Measurements from ENCODE around the gene RSRC2. TPM values are rescaled to one million over a fixed set of nuclear protein-coding genes. Genes with fewer than 3 reads are reported as not detected.
A peak's percentile ranks its signal among the peaks of the same experiment; 100 is the strongest.

The RSRC2 gene
- polyA plus RNA-seq, 6 donors from 2014 or later = 9.4 to 63.8 (median 30.3) TPM

DNA sequence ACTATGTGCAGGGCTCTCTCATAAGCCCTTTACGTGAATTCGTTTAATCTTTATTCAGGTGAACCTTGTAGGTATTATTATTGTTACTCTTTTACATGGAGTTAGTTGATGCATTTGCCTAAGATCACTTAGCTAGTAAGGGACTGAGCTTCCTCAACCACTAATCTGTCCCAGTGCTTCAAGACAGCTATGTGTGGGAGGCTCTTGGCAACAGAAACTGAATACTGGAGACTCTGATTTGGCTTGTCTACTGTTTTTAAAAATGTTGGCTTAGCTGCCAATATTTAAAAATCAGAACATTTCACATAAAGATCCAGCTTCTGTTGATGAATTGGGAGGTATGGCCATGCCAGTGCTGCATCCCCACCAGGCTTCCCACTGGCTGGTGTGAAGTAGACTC, 7.1 kb upstream of the RSRC2 start:
- Mint-ChIP-seq H3K4me1 (no peaks in the 10 kb centered on the region), H3K4me3 (no peak overlapping the region)

GRCh38 chr12:122528992-122529391, 2.3 kb upstream of the RSRC2 start:
- Mint-ChIP-seq H3K9me3 (no peaks in the 10 kb centered on the region), H3K36me3 (no peaks in the 10 kb centered on the region), H3K4me3 (peak overlapping the region in 3 of 8 donors; percentile 22 to 51 (median 40)), H3K27ac (no peak overlapping the region), H3K4me1 (peaks cover 5 to 16% (median 11%) of the 10 kb centered on the region in 3 donors), H3K27me3 (no peaks in the 10 kb centered on the region)
- ATAC-seq (ENCODE audit: low read depth in 2 of 2) = no peak
- no peak for DNase-seq

More for the DNA sequence above, 7.1 kb upstream of the RSRC2 start:
- no peaks in the 10 kb centered on the region for H3K9me3 Mint-ChIP-seq
- H3K36me3 Mint-ChIP-seq = peaks cover 0 to 5% of the 10 kb centered on the region in 2 donors
- H3K27ac Mint-ChIP-seq = no peak overlapping the region
- DNase-seq = no peak
- ATAC-seq (ENCODE audit: low read depth in 2 of 2) = no peak
- H3K27me3 Mint-ChIP-seq = no peaks in the 10 kb centered on the region

DNA sequence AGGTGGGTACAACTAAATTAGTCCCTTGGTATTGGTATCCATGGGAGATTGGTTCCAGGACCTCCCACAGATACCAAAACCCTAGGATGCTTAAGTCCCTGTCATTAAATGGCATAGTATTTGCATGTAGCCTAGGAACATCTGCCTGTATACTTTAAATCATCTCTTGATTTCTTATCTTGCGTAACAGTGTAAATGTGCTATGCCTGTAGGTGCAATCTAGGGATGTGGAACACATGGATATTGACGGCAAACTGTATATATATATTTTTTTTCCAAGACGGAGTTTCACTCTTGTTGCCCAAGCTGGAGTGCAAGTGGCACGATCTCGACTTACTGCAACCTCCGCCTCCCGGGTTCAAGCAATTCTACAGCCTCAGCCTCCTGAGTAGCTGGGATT, 1.8 kb upstream of the RSRC2 start:
- Mint-ChIP-seq H3K4me3 (peak overlapping the region in 2 of 8 donors; percentile 22 to 51), H3K36me3 (no peaks in the 10 kb centered on the region), H3K4me1 (peaks cover 7 to 20% (median 15%) of the 10 kb centered on the region in 3 donors), H3K27me3 (no peaks in the 10 kb centered on the region), H3K9me3 (no peaks in the 10 kb centered on the region), H3K27ac (no peak overlapping the region)
- DNase-seq (no peak), ATAC-seq (ENCODE audit: low read depth in 2 of 2) (no peak)

- H3K4me3 Mint-ChIP-seq = no peak overlapping the region
- peaks cover 11 to 28% (median 22%) of the 10 kb centered on the region in 3 donors for H3K4me1 Mint-ChIP-seq
- peak in 1 of 2 donors; percentile 3 for ATAC-seq (ENCODE audit: low read depth in 2 of 2)
- no peak overlapping the region for H3K27ac Mint-ChIP-seq
- peak; percentile 21 for DNase-seq
- H3K9me3 Mint-ChIP-seq = no peaks in the 10 kb centered on the region
- H3K27me3 Mint-ChIP-seq = no peaks in the 10 kb centered on the region
- H3K36me3 Mint-ChIP-seq = no peaks in the 10 kb centered on the region
Measured at GRCh38 chr12:122527478-122527944, 775 bp upstream of the RSRC2 start.

GRCh38 chr12:122523846-122524718, 2.7 kb downstream of the RSRC2 start:
- Mint-ChIP-seq H3K36me3 (peaks cover 14 to 17% of the 10 kb centered on the region in 2 donors), H3K27ac (peak overlapping the region in 2 of 6 donors; percentile 8 to 72), H3K4me3 (peak overlapping the region in 5 of 8 donors; percentile 24 to 93 (median 60)), H3K9me3 (no peaks in the 10 kb centered on the region), H3K4me1 (peaks cover 22 to 42% (median 41%) of the 10 kb centered on the region in 3 donors), H3K27me3 (no peaks in the 10 kb centered on the region)
- ATAC-seq (ENCODE audit: low read depth in 2 of 2) = no peak
- DNase-seq = no peak

DNA sequence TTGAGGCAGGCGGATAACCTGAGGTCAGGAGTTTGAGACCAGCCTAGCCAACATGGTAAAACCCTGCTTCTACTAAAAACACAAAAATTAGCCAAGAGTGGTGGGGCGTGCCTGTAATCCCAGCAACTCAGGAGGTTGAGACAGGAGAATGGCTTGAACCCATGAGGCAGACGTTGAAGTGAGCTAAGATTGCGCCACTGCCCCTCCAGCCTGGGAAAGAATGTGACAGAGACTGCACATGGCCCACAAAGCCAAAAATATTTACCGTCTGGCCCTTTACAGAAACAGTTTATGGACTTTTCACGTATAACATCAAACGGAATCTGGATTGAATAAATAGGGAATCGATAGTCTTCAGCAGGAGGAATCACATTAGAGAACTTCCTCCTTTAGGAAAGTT, 3.5 kb downstream of the RSRC2 start:
- no peaks in the 10 kb centered on the region for H3K9me3 Mint-ChIP-seq
- peak overlapping the region in 5 of 8 donors; percentile 24 to 93 (median 48) for H3K4me3 Mint-ChIP-seq
- no peaks in the 10 kb centered on the region for H3K27me3 Mint-ChIP-seq
- H3K27ac Mint-ChIP-seq = peak overlapping the region in 3 of 6 donors; percentile 8 to 76 (median 71)
- peaks cover 14 to 17% of the 10 kb centered on the region in 2 donors for H3K36me3 Mint-ChIP-seq
- DNase-seq (no peak), ATAC-seq (ENCODE audit: low read depth in 2 of 2) (no peak)
- peaks cover 22 to 42% (median 41%) of the 10 kb centered on the region in 3 donors for H3K4me1 Mint-ChIP-seq

GRCh38 chr12:122520676-122521075, 6.1 kb downstream of the RSRC2 start:
- H3K27ac Mint-ChIP-seq = peak overlapping the region in 2 of 6 donors; percentile 36 to 67
- no peak for DNase-seq
- ATAC-seq (ENCODE audit: low read depth in 2 of 2) = no peak
- peaks cover 22 to 42% (median 41%) of the 10 kb centered on the region in 3 donors for H3K4me1 Mint-ChIP-seq
- peaks cover 25 to 29% of the 10 kb centered on the region in 2 donors for H3K36me3 Mint-ChIP-seq
- H3K27me3 Mint-ChIP-seq = no peaks in the 10 kb centered on the region
- no peak overlapping the region for H3K4me3 Mint-ChIP-seq
- H3K9me3 Mint-ChIP-seq = no peaks in the 10 kb centered on the region

- Mint-ChIP-seq H3K27me3 (no peaks in the 10 kb centered on the region), H3K36me3 (peaks cover 25 to 29% of the 10 kb centered on the region in 2 donors), H3K4me3 (no peak overlapping the region), H3K9me3 (no peaks in the 10 kb centered on the region), H3K4me1 (peaks cover 22 to 34% (median 31%) of the 10 kb centered on the region in 3 donors), H3K27ac (no peak overlapping the region)
- ATAC-seq (ENCODE audit: low read depth in 2 of 2) = no peak
- DNase-seq = no peak
Measured at GRCh38 chr12:122519418-122519817, 7.3 kb downstream of the RSRC2 start.

DNA sequence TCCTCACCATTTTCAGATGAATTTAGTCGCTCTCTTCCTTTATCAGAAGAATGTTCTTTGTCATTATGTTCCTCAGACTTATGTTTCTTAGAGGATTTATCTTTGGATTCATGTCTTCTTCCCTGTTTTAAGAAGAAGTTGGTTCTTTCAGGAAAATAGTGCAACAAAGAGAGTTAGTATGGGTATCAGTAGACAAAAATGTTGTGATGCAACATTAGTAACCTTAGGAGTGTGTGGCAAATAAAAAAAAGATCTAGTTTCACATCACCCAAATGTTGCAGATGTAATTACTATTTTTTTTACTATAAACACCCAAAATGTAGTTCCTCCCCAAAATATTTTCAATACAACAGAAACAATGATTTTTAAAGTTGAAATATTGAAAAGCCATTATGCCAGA, 7.8 kb downstream of the RSRC2 start:
- Mint-ChIP-seq H3K36me3 (peaks cover 25 to 29% of the 10 kb centered on the region in 2 donors), H3K4me1 (peaks cover 17 to 29% (median 26%) of the 10 kb centered on the region in 3 donors), H3K4me3 (no peak overlapping the region), H3K9me3 (no peaks in the 10 kb centered on the region), H3K27me3 (no peaks in the 10 kb centered on the region), H3K27ac (no peak overlapping the region)
- DNase-seq = no peak
- no peak for ATAC-seq (ENCODE audit: low read depth in 2 of 2)

DNA sequence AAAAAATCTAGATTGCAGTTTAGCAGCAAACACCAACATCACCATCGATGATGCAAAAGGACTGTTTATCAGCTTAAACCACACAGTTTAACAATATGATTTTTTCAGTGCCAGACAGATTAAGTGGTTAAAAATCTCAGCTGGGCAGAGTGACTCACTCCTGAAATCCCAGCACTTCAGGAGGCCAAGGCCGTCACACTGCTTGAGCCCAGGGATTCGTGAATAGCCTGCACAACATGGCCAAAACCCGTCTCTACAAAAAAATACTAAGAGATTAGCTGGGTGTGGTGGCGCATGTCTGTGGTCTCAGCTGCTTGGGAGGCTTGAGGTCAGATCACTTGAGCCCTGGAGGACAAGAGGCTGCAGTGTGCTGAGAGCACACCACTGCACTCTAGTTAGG, 8.9 kb downstream of the RSRC2 start:
- Mint-ChIP-seq H3K27ac (peak overlapping the region in 1 of 6 donors; percentile 9), H3K4me3 (no peak overlapping the region), H3K4me1 (peaks cover 11 to 19% (median 15%) of the 10 kb centered on the region in 3 donors), H3K9me3 (no peaks in the 10 kb centered on the region), H3K27me3 (no peaks in the 10 kb centered on the region), H3K36me3 (peaks cover 25 to 29% of the 10 kb centered on the region in 2 donors)
- ATAC-seq (ENCODE audit: low read depth in 2 of 2) (no peak), DNase-seq (no peak)

GRCh38 chr12:122516544-122517361, 10.0 kb downstream of the RSRC2 start:
- H3K4me1 Mint-ChIP-seq = peaks cover 7 to 12% (median 7%) of the 10 kb centered on the region in 3 donors
- no peak for ATAC-seq (ENCODE audit: low read depth in 2 of 2)
- H3K4me3 Mint-ChIP-seq = peak overlapping the region in 1 of 8 donors; percentile 31

DNA sequence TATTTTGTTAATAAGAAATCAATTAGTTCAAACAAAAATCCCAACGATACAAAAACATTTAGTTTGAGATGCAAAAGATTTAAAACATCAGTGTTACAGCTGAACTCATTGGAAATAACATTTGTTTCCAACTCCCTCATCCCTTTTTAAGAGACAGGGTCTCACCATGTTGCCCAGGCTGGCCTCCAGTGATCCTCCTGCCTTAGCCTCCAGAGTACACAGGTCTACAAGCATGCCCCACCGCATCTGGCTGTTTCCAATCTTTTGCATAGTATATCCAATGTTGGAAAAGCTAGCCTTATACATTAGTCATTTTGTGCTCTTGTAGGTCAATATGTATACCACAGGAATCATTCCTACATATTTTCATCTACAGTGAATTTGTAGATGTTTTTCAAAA, 11.5 kb downstream of the RSRC2 start:
- peaks cover 3 to 6% (median 3%) of the 10 kb centered on the region in 3 donors for H3K4me1 Mint-ChIP-seq
- peaks cover 12 to 24% of the 10 kb centered on the region in 2 donors for H3K36me3 Mint-ChIP-seq

More at GRCh38 chr12:122516544-122517361, 10.0 kb downstream of the RSRC2 start:
- DNase-seq = no peak
- H3K27me3 Mint-ChIP-seq = no peaks in the 10 kb centered on the region
- H3K36me3 Mint-ChIP-seq = peaks cover 25 to 29% of the 10 kb centered on the region in 2 donors
- H3K27ac Mint-ChIP-seq = peak overlapping the region in 3 of 6 donors; percentile 9 to 85 (median 84)
- no peaks in the 10 kb centered on the region for H3K9me3 Mint-ChIP-seq

GRCh38 chr12:122513660-122514059, 13.1 kb downstream of the RSRC2 start:
- H3K4me3 Mint-ChIP-seq = no peak overlapping the region
- H3K27me3 Mint-ChIP-seq = no peaks in the 10 kb centered on the region
- no peaks in the 10 kb centered on the region for H3K4me1 Mint-ChIP-seq
- peak overlapping the region in 1 of 6 donors; percentile 42 for H3K27ac Mint-ChIP-seq
- ATAC-seq (ENCODE audit: low read depth in 2 of 2) (no peak), DNase-seq (no peak)
- H3K9me3 Mint-ChIP-seq = no peaks in the 10 kb centered on the region
- H3K36me3 Mint-ChIP-seq = peaks cover 11 to 17% of the 10 kb centered on the region in 2 donors

More for the DNA sequence above, 11.5 kb downstream of the RSRC2 start:
- Mint-ChIP-seq H3K27ac (peak overlapping the region in 1 of 6 donors; percentile 53), H3K4me3 (no peak overlapping the region), H3K27me3 (no peaks in the 10 kb centered on the region), H3K9me3 (no peaks in the 10 kb centered on the region)
- ATAC-seq (ENCODE audit: low read depth in 2 of 2) (no peak), DNase-seq (no peak)

All from naive B cell (primary cell).